Right kidney (tissue), 9 donors: ENCODE results near the gene NLRC4.
"Not testable (repeated sequence)": the region's sequence is repeated elsewhere in the genome, so short reads cannot be mapped to it uniquely, and the experiment has no call there.

Experiments used
- DNase-seq: peaks from one replicate; pipeline ENCODE4 v3.0.0-alpha.2; 2016
- long read RNA-seq, 8 donors: transcript quantifications; one replicate each; lab custom pipeline, GENCODE V29; 2026

The NLRC4 gene
- long read RNA-seq, donor 1: 0 reads
- long read RNA-seq, donor 2: 0 reads
- long read RNA-seq, donor 3: 0 reads
- long read RNA-seq, donor 4, partial matches to known transcripts: 5 of 5 reads
- long read RNA-seq, donor 4, other reads (novel, unspliced or antisense): 0 of 5 reads
- long read RNA-seq, donor 5: 0 reads
- long read RNA-seq, donor 6: 0 reads
- long read RNA-seq, donor 7: 0 reads
- long read RNA-seq, donor 8: 0 reads

GRCh38 chr2:32264422-32265105 is at the start of gene NLRC4:
TSS of gene NLRC4 (minus strand) at chr2:32264886. CDS start at chr2:32256775, 8,111 bp downstream.
- DNase-seq: no peak

- DNase-seq: no peak
Measured at GRCh38 chr2:32310577-32310976, 45.9 kb upstream of the NLRC4 start.

DNA sequence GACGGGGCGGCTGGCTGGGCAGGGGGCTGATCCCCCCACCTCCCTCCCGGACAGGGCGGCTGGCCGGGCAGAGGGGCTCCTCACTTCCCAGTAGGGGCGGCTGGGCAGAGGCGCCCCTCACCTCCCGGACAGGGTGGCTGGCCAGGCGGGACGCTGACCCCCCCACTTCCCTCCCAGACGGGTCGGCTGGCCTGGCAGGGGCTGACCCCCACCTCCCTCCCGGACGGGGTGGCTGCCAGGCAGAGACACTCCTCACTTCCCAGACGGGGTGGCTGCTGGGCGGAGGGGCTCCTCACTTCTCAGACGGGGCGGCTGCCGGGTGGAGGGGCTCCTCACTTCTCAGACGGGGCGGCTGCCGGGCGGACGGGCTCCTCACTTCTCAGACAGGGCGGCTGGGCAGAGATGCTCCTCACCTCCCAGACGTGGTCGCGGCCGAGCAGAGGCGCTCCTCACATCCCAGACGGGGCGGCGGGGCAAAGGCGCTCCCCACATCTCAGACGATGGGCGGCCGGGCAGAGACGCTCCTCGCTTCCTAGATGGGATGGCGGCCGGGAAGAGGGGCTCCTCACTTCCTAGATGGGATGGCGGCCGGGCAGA is 29.4 kb upstream of the NLRC4 start:
- DNase-seq: not testable (repeated sequence)

- DNase-seq: not testable (repeated sequence)
Measured at GRCh38 chr2:32293493-32293892, 28.8 kb upstream of the NLRC4 start.

DNA sequence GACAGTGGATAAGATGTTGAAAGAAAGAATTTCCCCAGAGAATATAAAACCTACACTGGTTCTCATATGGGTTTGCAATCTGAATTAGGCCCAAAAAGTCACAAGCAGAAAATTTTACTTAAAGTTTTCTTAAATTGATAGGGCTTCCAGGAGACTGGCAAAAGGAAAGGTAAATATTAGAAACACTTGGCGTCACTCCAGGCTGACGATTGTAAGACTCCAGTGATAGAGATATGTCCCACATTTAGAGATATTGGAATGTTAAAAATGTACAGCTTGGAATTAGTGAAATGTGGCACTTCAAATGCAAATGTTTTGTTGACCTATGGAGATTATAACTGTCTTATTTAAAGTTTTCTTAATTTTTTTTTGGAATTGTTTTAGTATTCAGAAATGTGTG is 27.1 kb upstream of the NLRC4 start:
- no peak for DNase-seq

GRCh38 chr2:32290000-32290339 is 25.3 kb upstream of the NLRC4 start:
- DNase-seq: no peak

- no peak for DNase-seq
Measured at GRCh38 chr2:32289165-32289999, 24.7 kb upstream of the NLRC4 start.

GRCh38 chr2:32284321-32284720 is 19.6 kb upstream of the NLRC4 start:
- DNase-seq: no peak

- no peak for DNase-seq
Measured at GRCh38 chr2:32278478-32278853, 13.8 kb upstream of the NLRC4 start.

DNA sequence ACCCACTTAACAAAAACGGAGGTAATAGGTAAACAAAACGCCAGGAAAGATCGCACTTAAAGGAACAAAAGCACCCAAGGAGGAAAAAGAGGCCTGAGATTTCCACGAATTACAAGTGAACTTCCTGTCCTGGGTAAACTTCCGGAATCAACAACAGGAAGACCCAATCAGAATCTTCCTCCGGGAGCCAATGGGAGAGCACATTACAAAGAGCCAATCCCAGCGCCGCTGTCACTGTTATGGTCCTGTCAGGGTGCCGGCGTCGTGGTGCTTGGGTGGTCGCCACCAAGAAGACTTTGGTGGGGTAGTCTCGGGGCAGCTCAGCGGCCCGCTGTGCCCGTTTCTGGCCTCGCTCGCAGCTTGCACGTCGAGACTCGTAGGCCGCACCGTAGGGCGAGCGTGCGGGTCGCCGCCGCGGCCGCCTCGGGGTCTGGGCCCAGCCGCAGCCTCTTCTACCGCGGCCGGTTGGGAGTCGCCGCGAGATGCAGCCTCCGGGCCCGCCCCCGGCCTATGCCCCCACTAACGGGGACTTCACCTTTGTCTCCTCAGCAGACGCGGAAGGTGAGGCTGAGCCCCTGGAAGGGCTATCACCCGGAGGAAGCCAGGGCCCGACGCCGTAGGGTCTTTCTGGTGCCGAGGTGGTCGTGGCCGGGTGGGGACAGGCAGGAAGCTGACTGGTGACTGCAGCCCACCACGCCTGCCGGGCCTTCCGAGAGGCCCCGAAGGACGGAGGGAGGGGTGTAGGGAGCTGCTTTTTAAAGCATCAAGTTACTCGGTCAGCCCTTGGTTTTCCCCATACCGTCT is 13.2 kb upstream of the NLRC4 start, which contains the start of gene YIPF4:
Gene YIPF4 (plus strand): TSS at position 231 of the 804 bp plus-strand sequence. CDS start 252 bp downstream, at position 483.
- DNase-seq: peak; percentile 97

DNA sequence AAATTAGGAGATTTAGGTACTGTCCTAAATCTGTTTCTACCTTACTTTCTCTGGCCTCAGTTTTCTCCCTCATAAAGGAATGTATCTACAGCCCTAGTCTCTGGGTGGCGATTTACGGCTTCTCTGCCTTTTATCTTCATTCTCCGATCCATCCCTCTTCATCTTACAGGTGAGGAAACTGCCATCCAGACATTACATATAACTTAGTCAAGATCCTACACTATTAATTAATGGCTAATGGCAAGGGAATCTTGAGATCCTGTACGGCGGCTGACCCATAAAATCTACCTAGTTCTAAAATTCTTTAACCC is 12.6 kb upstream of the NLRC4 start:
- DNase-seq: no peak

DNA sequence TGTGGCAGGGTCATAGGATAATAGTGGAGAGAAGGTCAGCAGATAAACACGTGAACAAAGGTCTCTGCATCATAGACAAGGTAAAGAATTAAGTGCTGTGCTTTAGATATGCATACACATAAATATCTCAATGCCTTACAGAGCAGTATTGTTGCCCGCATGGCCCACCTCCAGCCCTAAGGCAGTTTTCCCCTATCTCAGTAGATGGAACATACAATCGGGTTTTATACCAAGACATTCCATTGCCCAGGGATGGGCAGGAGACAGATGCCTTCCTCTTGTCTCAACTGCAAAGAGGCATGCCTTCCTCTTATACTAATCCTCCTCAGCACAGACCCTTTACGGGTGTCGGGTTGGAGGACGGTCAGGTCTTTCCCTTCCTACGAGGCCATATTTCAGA is 11.1 kb upstream of the NLRC4 start:
- not testable (repeated sequence) for DNase-seq

- no peak for DNase-seq
Measured at GRCh38 chr2:32274289-32274688, 9.6 kb upstream of the NLRC4 start.

GRCh38 chr2:32272279-32272678 is 7.6 kb upstream of the NLRC4 start:
- DNase-seq: no peak

GRCh38 chr2:32271063-32271462 is 6.4 kb upstream of the NLRC4 start:
- DNase-seq: no peak

DNA sequence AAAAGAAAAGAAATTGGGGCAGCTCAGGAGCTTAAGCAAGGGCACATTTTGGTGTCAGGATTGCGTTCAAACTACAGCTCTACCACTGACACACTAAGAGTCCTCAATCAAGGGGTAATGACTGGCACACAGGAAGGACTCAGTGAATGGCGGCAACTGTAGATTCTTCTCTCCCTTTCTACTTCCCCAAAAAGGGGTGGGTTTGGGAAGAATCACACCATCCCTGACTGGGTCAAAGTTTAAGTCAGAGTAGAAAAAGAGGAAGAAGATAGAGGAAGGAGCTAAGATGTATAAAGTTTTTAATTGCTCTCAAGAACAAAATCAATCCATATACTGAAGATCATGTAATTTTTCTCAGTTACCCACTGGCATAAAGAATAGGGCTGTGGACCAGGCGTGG is 2.6 kb downstream of the NLRC4 start:
- no peak for DNase-seq

DNA sequence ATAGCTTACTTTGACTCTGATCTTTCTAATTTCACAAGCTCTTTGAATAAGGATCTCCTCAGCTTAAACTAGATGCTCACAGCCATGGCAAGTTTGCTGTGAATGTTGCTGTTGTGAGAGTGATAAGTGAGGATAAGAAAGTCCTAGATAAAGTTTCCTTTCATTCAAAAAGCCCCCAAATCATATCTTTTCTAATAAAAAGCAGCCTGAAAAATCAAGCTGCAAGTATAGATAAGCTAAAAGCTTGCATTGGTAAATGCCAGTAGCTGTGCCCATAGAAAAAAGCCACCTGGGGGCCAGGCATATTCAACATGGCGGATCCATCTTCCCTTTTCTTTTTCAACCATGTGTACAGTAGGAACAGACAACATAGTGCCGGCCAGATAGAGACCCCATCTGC is 4.3 kb downstream of the NLRC4 start:
- no peak for DNase-seq

GRCh38 chr2:32258242-32258641 is 6.4 kb downstream of the NLRC4 start:
- DNase-seq: no peak

GRCh38 chr2:32250290-32250689 is 14.4 kb downstream of the NLRC4 start:
- DNase-seq: no peak

GRCh38 chr2:32249731-32250236 is 14.9 kb downstream of the NLRC4 start:
- DNase-seq: no peak

GRCh38 chr2:32248299-32248698 is 16.4 kb downstream of the NLRC4 start:
- DNase-seq: no peak

- no peak for DNase-seq
Measured at GRCh38 chr2:32246911-32247310, 17.8 kb downstream of the NLRC4 start.
